H9 (cell line): ENCODE measurements around the gene ALDH1B1. TPM values are rescaled to one million over a fixed set of nuclear protein-coding genes. Genes with fewer than 3 reads are reported as not detected.
A peak's percentile ranks its signal among the peaks of the same experiment; 100 is the strongest.

Experiments used
- DNase-seq: peaks from one replicate; pipeline ENCODE4 v3.0.0-alpha.2; 2017
- H2AFZ ChIP-seq: one replicate; pipeline ENCODE4 v1.6.1; 2013; ENCODE audit warnings: mild to moderate bottlenecking, low read length, control low read depth, moderate library complexity
- H2AK5ac ChIP-seq: 2 replicates; pipeline ENCODE4 v1.6.1; 2013; ENCODE audit warnings: low read length, control low read depth, mixed read lengths; ENCODE audit not compliant: insufficient read length
- H2BK120ac ChIP-seq: one replicate; pipeline ENCODE4 v1.6.1; 2013; ENCODE audit warnings: low read depth, mild to moderate bottlenecking, low read length, control low read depth, inconsistent platforms; ENCODE audit not compliant: poor library complexity, severe bottlenecking
- H2BK12ac ChIP-seq: 2 replicates; pipeline ENCODE4 v1.6.1; 2013; ENCODE audit warnings: low read length, control low read depth, mixed read lengths, low read depth; ENCODE audit not compliant: insufficient read length
- H2BK15ac ChIP-seq: 2 replicates; pipeline ENCODE4 v1.6.1; 2013; ENCODE audit warnings: low read depth, low read length, control low read depth
- H2BK20ac ChIP-seq: one replicate; pipeline ENCODE4 v1.6.1; 2013; ENCODE audit warnings: low read depth, mild to moderate bottlenecking, low read length, control low read depth, inconsistent platforms; ENCODE audit not compliant: poor library complexity, severe bottlenecking
- H2BK5ac ChIP-seq: 2 replicates; pipeline ENCODE4 v1.6.1; 2013; ENCODE audit warnings: low read length, control low read depth, mixed read lengths; ENCODE audit not compliant: insufficient read length
- H3K14ac ChIP-seq: 2 replicates; pipeline ENCODE4 v1.6.1; 2013; ENCODE audit warnings: low read length, control low read depth; ENCODE audit not compliant: insufficient read depth
- H3K18ac ChIP-seq: 2 replicates; pipeline ENCODE4 v1.6.1; 2013; ENCODE audit warnings: low read depth, mild to moderate bottlenecking, mixed read lengths, low read length, control low read depth; ENCODE audit not compliant: insufficient read length
- H3K23ac ChIP-seq: 2 replicates; pipeline ENCODE4 v1.6.1; 2013; ENCODE audit warnings: low read length, control low read depth, mixed read lengths, low read depth; ENCODE audit not compliant: insufficient read length
- H3K23me2 ChIP-seq: 2 replicates; pipeline ENCODE4 v1.6.1; 2013; ENCODE audit warnings: low read depth, mild to moderate bottlenecking, mixed read lengths, low read length, control low read depth; ENCODE audit not compliant: insufficient read length, poor library complexity, severe bottlenecking
- H3K27ac ChIP-seq: 2 replicates; pipeline ENCODE4 v1.5.1; 2013; ENCODE audit warnings: low read length, control low read depth, mixed read lengths, low read depth; ENCODE audit not compliant: insufficient read length
- H3K27me3 ChIP-seq: 2 replicates; pipeline ENCODE4 v1.6.1; 2013; ENCODE audit warnings: low read length, control low read depth, inconsistent platforms; ENCODE audit not compliant: insufficient read depth
- H3K4ac ChIP-seq: 2 replicates; pipeline ENCODE4 v1.6.1; 2013; ENCODE audit warnings: low read depth, mild to moderate bottlenecking, control low read depth, inconsistent platforms, low read length, moderate library complexity
- H3K4me1 ChIP-seq: 2 replicates; pipeline ENCODE4 v1.6.1; 2013; ENCODE audit warnings: low read length, control low read depth, inconsistent platforms; ENCODE audit not compliant: insufficient read depth
- H3K4me2 ChIP-seq: 2 replicates; pipeline ENCODE4 v1.6.1; 2013; ENCODE audit warnings: low read length, control low read depth, mixed read lengths; ENCODE audit not compliant: insufficient read length, insufficient read depth
- H3K56ac ChIP-seq: 2 replicates; pipeline ENCODE4 v1.6.1; 2013; ENCODE audit warnings: low read depth, mild to moderate bottlenecking, mixed read lengths, low read length, control low read depth; ENCODE audit not compliant: insufficient read length
- H3K79me1 ChIP-seq: 2 replicates; pipeline ENCODE4 v1.6.1; 2013; ENCODE audit warnings: low read depth, mild to moderate bottlenecking, moderate library complexity, low read length, control low read depth, inconsistent platforms; ENCODE audit not compliant: insufficient read depth, poor library complexity, severe bottlenecking
- H3K79me2 ChIP-seq: 2 replicates; pipeline ENCODE4 v1.6.1; 2013; ENCODE audit warnings: low read length, control low read depth, inconsistent platforms; ENCODE audit not compliant: insufficient read depth
- H3K9ac ChIP-seq: 2 replicates; pipeline ENCODE4 v1.6.1; 2013; ENCODE audit warnings: low read length, control low read depth, mixed read lengths; ENCODE audit not compliant: insufficient read length; ENCODE audit errors: extremely low read depth
- H3K9me3 ChIP-seq: one replicate; pipeline ENCODE4 v1.6.1; 2013; ENCODE audit warnings: low read depth, low read length, inconsistent platforms; ENCODE audit not compliant: control insufficient read depth
- H3T11ph ChIP-seq: one replicate; pipeline ENCODE4 v1.6.1; 2013; ENCODE audit warnings: mild to moderate bottlenecking, low read length, control low read depth, inconsistent platforms
- H4K20me1 ChIP-seq: one replicate; pipeline ENCODE4 v1.6.1; 2013; ENCODE audit not compliant: control insufficient read depth, insufficient read length, insufficient read depth
- H4K5ac ChIP-seq: 2 replicates; pipeline ENCODE4 v1.6.1; 2013; ENCODE audit warnings: low read depth, mild to moderate bottlenecking, mixed read lengths, low read length, control low read depth; ENCODE audit not compliant: insufficient read length
- H4K8ac ChIP-seq: replicated peaks from 2 replicates; pipeline ENCODE4 v1.6.1; 2013; ENCODE audit warnings: low read length, control low read depth, mixed read lengths, low read depth; ENCODE audit not compliant: insufficient read length
- H4K91ac ChIP-seq: 2 replicates; pipeline ENCODE4 v1.6.1; 2013; ENCODE audit warnings: low read depth, mild to moderate bottlenecking, moderate library complexity, mixed read lengths, low read length, control low read depth; ENCODE audit not compliant: insufficient read length
- H3K27ac Mint-ChIP-seq, 3 experiments: 2 replicates in 2 of 3; 3 replicates in 1 of 3; pipeline ENCODE4 v1.8.0; 2020 to 2021; ENCODE audit warnings: mixed read lengths in 3 of 3, mild to moderate bottlenecking in 1 of 3, moderate library complexity in 1 of 3
- H3K27me3 Mint-ChIP-seq: 2 replicates; pipeline ENCODE4 v1.8.0; 2021; ENCODE audit warnings: low read depth, mild to moderate bottlenecking, moderate library complexity, mixed read lengths
- H3K36me3 Mint-ChIP-seq, 3 experiments: 2 replicates in 2 of 3; 3 replicates in 1 of 3; pipeline ENCODE4 v1.8.0; 2020 to 2021; ENCODE audit warnings: low read depth in 3 of 3, mixed read lengths in 3 of 3; ENCODE audit not compliant: insufficient read depth in 1 of 3
- H3K4me1 Mint-ChIP-seq, 2 experiments: 2 replicates each; pipeline ENCODE4 v1.8.0; 2020; ENCODE audit warnings: mixed read lengths in 2 of 2
- H3K4me3 Mint-ChIP-seq, 2 experiments: 2 replicates in 1 of 2; 3 replicates in 1 of 2; pipeline ENCODE4 v1.8.0; 2020 to 2021; ENCODE audit warnings: mild to moderate bottlenecking in 2 of 2, mixed read lengths in 2 of 2, moderate library complexity in 1 of 2
- H3K9me3 Mint-ChIP-seq, 2 experiments: 2 replicates in 1 of 2; 3 replicates in 1 of 2; pipeline ENCODE4 v1.8.0; 2020; ENCODE audit warnings: mild to moderate bottlenecking in 2 of 2, mixed read lengths in 2 of 2, moderate library complexity in 1 of 2
- WGBS: extraction: QIAGEN DNeasy Blood & Tissue Kit; methylation state at CpG from one replicate; pipeline ENCODE4 v1.1.7; 2013; ENCODE audit warnings: missing lambda C conversion rate, low lambda C conversion rate, mixed read lengths; ENCODE audit not compliant: insufficient read length; ENCODE audit errors: extremely low coverage; 5-methylcytosine and 5-hydroxymethylcytosine counted together
- total RNA-seq: library from RNA; stranded (reverse); gene quantifications from 2 replicates; pipeline ENCODE4 v1.2.1, GENCODE V29; 2021
- TF ChIP-seq, protein P1 (sequence below): fragments of 200-600 bp; sonication (generic); conservative IDR thresholded peaks from 3 replicates; pipeline ENCODE4 v1.8.0; 2021; ENCODE audit warnings: antibody characterized with exemption, mild to moderate bottlenecking

Gene ALDH1B1
- total RNA-seq, 1 experiment from 2014 or later, result 49.6 TPM

- Mint-ChIP-seq H3K9me3 (no peaks in the 10 kb centered on the region; a peak in 2 of 5 replicates), H3K4me3 (no peak overlapping the region), H3K36me3 (no peaks in the 10 kb centered on the region), H3K27me3 (peaks cover 2% of the 10 kb centered on the region), H3K4me1 (peaks cover 0 to 4% of the 10 kb centered on the region in 2 experiments; a peak in 1 of 4 replicates), H3K27ac (peak overlapping the region in 1 of 3 experiments; percentile 40; a peak in 1 of 7 replicates)
- Histone ChIP-seq H3K23me2 (no peaks in the 10 kb centered on the region), H3K14ac (no peak overlapping the region), H3K79me1 (no peaks in the 10 kb centered on the region), H3K9ac (no peak overlapping the region), H3K4me1 (no peaks in the 10 kb centered on the region), H2AK5ac (no peak overlapping the region), H3K18ac (no peak overlapping the region), H3K4me2 (no peak overlapping the region), H2BK5ac (no peak overlapping the region), H3K27ac (no peak overlapping the region), H2BK20ac (no peak overlapping the region), H3K4ac (no peak overlapping the region), H3T11ph (no peak overlapping the region), H4K91ac (no peak overlapping the region), H2BK15ac (no peak overlapping the region), H2BK120ac (no peak overlapping the region), H3K23ac (no peak overlapping the region), H2AFZ (no peak overlapping the region), H2BK12ac (no peak overlapping the region), H3K79me2 (no peaks in the 10 kb centered on the region), H4K8ac (no peak overlapping the region), H4K5ac (no peak overlapping the region), H3K9me3 (no peaks in the 10 kb centered on the region), H3K56ac (no peak overlapping the region), H4K20me1 (no peaks in the 10 kb centered on the region), H3K27me3 (no peaks in the 10 kb centered on the region)
- TF ChIP-seq, protein P1, sequence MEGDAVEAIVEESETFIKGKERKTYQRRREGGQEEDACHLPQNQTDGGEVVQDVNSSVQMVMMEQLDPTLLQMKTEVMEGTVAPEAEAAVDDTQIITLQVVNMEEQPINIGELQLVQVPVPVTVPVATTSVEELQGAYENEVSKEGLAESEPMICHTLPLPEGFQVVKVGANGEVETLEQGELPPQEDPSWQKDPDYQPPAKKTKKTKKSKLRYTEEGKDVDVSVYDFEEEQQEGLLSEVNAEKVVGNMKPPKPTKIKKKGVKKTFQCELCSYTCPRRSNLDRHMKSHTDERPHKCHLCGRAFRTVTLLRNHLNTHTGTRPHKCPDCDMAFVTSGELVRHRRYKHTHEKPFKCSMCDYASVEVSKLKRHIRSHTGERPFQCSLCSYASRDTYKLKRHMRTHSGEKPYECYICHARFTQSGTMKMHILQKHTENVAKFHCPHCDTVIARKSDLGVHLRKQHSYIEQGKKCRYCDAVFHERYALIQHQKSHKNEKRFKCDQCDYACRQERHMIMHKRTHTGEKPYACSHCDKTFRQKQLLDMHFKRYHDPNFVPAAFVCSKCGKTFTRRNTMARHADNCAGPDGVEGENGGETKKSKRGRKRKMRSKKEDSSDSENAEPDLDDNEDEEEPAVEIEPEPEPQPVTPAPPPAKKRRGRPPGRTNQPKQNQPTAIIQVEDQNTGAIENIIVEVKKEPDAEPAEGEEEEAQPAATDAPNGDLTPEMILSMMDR, result no peak
- WGBS, result no CpG with 5 or more reads among the region's 11 CpGs
- DNase-seq, result no peak
Observed at GRCh38 chr9:38445154-38446043, 52.9 kb downstream of the ALDH1B1 start.
